H1 (cell line): ENCODE measurements around the gene AIF1. TPM values are rescaled to one million over a fixed set of nuclear protein-coding genes. Genes with fewer than 3 reads are reported as not detected.

Experiments used
- GABPA ChIP-seq: IDR thresholded peaks from 2 replicates; pipeline ENCODE4 v1.6.1; 2011; ENCODE audit warnings: mild to moderate bottlenecking, low read length, moderate library complexity, borderline replicate concordance; ENCODE audit not compliant: insufficient read depth
- HDAC6 ChIP-seq: IDR thresholded peaks from one replicate; pipeline ENCODE4 v1.7.1; 2012; ENCODE audit warnings: low read depth, mild to moderate bottlenecking, inconsistent platforms, low read length, moderate library complexity
- MAFK ChIP-seq: IDR thresholded peaks from 2 replicates; pipeline ENCODE4 v1.6.1; 2012; ENCODE audit warnings: low read depth, mild to moderate bottlenecking, improper control_type of control experiment, low read length
- TBP ChIP-seq: IDR thresholded peaks from 2 replicates; pipeline ENCODE4 v1.6.1; 2011; ENCODE audit warnings: low read depth, low read length, improper control_type of control experiment
- YY1 ChIP-seq: IDR thresholded peaks from 2 replicates; pipeline ENCODE4 v1.6.1; 2011; ENCODE audit warnings: low read depth, mild to moderate bottlenecking, low read length
- ZNF274 ChIP-seq: IDR thresholded peaks from 2 replicates; pipeline ENCODE4 v1.7.0; 2012; ENCODE audit warnings: low read length, borderline replicate concordance; ENCODE audit errors: extremely low read depth
- polyA plus RNA-seq, 7 experiments: library from polyadenylated mRNA; depleted of rRNA in 3 of 7; stranded (reverse) in 5 of 7; unstranded in 2 of 7; fragments of >200 nt in 5 of 7; fragments of 200-250 nt in 2 of 7; gene quantifications; 1 replicate in 5 of 7; 2 replicates in 1 of 7; 4 replicates in 1 of 7; pipeline versions ENCODE4 v1.2.1 to v1.2.3, GENCODE V29; 2011 to 2013; ENCODE audit warnings: missing spikeins in 2 of 7, mixed read lengths in 2 of 7
- total RNA-seq: library from RNA; stranded (reverse); fragmentation: NEBNext Ultra II Directional; extraction: Animal tissue kit (Norgen Biotek cat#: 25700); gene quantifications from 2 replicates; pipeline ENCODE4 v1.2.1, GENCODE V29; 2021
- TF ChIP-seq, protein P1 (sequence below): fragments of 300-600 bp; sonication (generic); IDR thresholded peaks from 2 replicates; pipeline ENCODE4 v1.7.1; 2012; ENCODE audit warnings: low read length, moderate library complexity, mild to moderate bottlenecking, inconsistent platforms; ENCODE audit not compliant: insufficient replicate concordance
- TF ChIP-seq, protein P2 (sequence below), 3 experiments: IDR thresholded peaks; 1 replicate in 2 of 3; 2 replicates in 1 of 3; pipeline versions ENCODE4 v1.5.1 to v1.6.1; 2011; ENCODE audit warnings: low read length in 3 of 3, mild to moderate bottlenecking in 3 of 3, inconsistent platforms in 2 of 3, low read depth in 1 of 3, moderate library complexity in 1 of 3; ENCODE audit not compliant: insufficient read depth in 1 of 3; ENCODE audit errors: control extremely low read depth in 1 of 3
- TF ChIP-seq, protein P3 (sequence below): IDR thresholded peaks from 2 replicates; pipeline ENCODE4 v1.6.1; 2012; ENCODE audit warnings: inconsistent platforms

AIF1 gene
- total and polyA plus RNA-seq, 2 of the 8 experiments (the other 6 are each of a cell fraction or from before 2014, with no cell fraction given), result 6.3 to 9.8 TPM

DNA sequence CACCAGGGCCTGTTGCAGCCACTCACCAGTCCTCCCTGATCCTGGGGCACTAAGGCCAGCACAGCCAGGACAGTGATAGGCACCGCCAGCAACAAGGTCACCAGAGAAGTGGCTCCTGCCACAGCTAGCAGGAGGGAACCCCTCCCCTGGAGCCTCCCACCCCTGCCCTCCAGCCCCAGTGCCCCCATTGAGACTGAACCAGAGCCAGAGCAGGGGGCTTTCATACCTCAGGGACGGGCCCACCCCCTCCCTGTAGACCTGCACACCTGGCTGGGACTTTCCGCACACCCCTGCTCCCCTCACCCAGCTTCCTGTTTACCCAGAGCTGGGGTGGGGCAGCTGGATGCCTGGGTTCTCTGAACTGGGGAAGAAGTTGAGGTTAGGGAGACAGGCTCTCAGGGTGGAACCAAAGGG is 32.8 kb upstream of the AIF1 start, which contains the start of gene LTB (continued):
- TF ChIP-seq, protein P1, sequence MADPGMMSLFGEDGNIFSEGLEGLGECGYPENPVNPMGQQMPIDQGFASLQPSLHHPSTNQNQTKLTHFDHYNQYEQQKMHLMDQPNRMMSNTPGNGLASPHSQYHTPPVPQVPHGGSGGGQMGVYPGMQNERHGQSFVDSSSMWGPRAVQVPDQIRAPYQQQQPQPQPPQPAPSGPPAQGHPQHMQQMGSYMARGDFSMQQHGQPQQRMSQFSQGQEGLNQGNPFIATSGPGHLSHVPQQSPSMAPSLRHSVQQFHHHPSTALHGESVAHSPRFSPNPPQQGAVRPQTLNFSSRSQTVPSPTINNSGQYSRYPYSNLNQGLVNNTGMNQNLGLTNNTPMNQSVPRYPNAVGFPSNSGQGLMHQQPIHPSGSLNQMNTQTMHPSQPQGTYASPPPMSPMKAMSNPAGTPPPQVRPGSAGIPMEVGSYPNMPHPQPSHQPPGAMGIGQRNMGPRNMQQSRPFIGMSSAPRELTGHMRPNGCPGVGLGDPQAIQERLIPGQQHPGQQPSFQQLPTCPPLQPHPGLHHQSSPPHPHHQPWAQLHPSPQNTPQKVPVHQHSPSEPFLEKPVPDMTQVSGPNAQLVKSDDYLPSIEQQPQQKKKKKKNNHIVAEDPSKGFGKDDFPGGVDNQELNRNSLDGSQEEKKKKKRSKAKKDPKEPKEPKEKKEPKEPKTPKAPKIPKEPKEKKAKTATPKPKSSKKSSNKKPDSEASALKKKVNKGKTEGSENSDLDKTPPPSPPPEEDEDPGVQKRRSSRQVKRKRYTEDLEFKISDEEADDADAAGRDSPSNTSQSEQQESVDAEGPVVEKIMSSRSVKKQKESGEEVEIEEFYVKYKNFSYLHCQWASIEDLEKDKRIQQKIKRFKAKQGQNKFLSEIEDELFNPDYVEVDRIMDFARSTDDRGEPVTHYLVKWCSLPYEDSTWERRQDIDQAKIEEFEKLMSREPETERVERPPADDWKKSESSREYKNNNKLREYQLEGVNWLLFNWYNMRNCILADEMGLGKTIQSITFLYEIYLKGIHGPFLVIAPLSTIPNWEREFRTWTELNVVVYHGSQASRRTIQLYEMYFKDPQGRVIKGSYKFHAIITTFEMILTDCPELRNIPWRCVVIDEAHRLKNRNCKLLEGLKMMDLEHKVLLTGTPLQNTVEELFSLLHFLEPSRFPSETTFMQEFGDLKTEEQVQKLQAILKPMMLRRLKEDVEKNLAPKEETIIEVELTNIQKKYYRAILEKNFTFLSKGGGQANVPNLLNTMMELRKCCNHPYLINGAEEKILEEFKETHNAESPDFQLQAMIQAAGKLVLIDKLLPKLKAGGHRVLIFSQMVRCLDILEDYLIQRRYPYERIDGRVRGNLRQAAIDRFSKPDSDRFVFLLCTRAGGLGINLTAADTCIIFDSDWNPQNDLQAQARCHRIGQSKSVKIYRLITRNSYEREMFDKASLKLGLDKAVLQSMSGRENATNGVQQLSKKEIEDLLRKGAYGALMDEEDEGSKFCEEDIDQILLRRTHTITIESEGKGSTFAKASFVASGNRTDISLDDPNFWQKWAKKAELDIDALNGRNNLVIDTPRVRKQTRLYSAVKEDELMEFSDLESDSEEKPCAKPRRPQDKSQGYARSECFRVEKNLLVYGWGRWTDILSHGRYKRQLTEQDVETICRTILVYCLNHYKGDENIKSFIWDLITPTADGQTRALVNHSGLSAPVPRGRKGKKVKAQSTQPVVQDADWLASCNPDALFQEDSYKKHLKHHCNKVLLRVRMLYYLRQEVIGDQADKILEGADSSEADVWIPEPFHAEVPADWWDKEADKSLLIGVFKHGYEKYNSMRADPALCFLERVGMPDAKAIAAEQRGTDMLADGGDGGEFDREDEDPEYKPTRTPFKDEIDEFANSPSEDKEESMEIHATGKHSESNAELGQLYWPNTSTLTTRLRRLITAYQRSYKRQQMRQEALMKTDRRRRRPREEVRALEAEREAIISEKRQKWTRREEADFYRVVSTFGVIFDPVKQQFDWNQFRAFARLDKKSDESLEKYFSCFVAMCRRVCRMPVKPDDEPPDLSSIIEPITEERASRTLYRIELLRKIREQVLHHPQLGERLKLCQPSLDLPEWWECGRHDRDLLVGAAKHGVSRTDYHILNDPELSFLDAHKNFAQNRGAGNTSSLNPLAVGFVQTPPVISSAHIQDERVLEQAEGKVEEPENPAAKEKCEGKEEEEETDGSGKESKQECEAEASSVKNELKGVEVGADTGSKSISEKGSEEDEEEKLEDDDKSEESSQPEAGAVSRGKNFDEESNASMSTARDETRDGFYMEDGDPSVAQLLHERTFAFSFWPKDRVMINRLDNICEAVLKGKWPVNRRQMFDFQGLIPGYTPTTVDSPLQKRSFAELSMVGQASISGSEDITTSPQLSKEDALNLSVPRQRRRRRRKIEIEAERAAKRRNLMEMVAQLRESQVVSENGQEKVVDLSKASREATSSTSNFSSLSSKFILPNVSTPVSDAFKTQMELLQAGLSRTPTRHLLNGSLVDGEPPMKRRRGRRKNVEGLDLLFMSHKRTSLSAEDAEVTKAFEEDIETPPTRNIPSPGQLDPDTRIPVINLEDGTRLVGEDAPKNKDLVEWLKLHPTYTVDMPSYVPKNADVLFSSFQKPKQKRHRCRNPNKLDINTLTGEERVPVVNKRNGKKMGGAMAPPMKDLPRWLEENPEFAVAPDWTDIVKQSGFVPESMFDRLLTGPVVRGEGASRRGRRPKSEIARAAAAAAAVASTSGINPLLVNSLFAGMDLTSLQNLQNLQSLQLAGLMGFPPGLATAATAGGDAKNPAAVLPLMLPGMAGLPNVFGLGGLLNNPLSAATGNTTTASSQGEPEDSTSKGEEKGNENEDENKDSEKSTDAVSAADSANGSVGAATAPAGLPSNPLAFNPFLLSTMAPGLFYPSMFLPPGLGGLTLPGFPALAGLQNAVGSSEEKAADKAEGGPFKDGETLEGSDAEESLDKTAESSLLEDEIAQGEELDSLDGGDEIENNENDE, result no peak
- TF ChIP-seq HDAC6 (no peak), GABPA (no peak), ZNF274 (no peak), YY1 (no peak), MAFK (no peak), TBP (no peak)
- TF ChIP-seq, protein P2, sequence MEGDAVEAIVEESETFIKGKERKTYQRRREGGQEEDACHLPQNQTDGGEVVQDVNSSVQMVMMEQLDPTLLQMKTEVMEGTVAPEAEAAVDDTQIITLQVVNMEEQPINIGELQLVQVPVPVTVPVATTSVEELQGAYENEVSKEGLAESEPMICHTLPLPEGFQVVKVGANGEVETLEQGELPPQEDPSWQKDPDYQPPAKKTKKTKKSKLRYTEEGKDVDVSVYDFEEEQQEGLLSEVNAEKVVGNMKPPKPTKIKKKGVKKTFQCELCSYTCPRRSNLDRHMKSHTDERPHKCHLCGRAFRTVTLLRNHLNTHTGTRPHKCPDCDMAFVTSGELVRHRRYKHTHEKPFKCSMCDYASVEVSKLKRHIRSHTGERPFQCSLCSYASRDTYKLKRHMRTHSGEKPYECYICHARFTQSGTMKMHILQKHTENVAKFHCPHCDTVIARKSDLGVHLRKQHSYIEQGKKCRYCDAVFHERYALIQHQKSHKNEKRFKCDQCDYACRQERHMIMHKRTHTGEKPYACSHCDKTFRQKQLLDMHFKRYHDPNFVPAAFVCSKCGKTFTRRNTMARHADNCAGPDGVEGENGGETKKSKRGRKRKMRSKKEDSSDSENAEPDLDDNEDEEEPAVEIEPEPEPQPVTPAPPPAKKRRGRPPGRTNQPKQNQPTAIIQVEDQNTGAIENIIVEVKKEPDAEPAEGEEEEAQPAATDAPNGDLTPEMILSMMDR (IDR thresholded peaks at IDR 0.05; ENCODE audit: control extremely low read depth in 1 of 3, insufficient read depth in 1 of 3, low read depth in 1 of 3, low read length in 3 of 3), result no peak
- TF ChIP-seq, protein P3, sequence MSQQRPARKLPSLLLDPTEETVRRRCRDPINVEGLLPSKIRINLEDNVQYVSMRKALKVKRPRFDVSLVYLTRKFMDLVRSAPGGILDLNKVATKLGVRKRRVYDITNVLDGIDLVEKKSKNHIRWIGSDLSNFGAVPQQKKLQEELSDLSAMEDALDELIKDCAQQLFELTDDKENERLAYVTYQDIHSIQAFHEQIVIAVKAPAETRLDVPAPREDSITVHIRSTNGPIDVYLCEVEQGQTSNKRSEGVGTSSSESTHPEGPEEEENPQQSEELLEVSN, result no peak
